Tibial nerve (tissue), 4 donors: ENCODE measurements around the gene COL4A2. TPM values are rescaled to one million over a fixed set of nuclear protein-coding genes. Genes with fewer than 3 reads are reported as not detected.

Experiments
- DNase-seq, 2 donors: peaks; one replicate each; pipeline ENCODE4 v3.0.0-alpha.2; 2019; ENCODE audit warnings: low spot score in 2 of 2
- H3K27ac ChIP-seq, 4 donors: fragments of 200-600 bp; sonication (generic) in 3 of 4; one replicate each; pipeline ENCODE4 v1.5.1; 2017 to 2019; ENCODE audit warnings: mild to moderate bottlenecking in 1 of 4
- H3K27me3 ChIP-seq, 2 donors: fragments of 200-600 bp; sonication (generic) in 1 of 2; one replicate each; pipeline versions ENCODE4 v1.5.1 to v1.6.0; 2017 to 2019
- H3K36me3 ChIP-seq, 3 donors: fragments of 200-600 bp; sonication (generic); one replicate each; pipeline ENCODE4 v1.5.1; 2018 to 2019
- H3K4me1 ChIP-seq, 4 donors: fragments of 200-600 bp; sonication (generic) in 3 of 4; one replicate each; pipeline ENCODE4 v1.5.1; 2017 to 2019
- H3K4me3 ChIP-seq, 4 donors: fragments of 200-600 bp; sonication (generic) in 3 of 4; one replicate each; pipeline ENCODE4 v1.5.1; 2017 to 2019; ENCODE audit warnings: mild to moderate bottlenecking in 1 of 4, moderate library complexity in 1 of 4
- H3K9me3 ChIP-seq, 4 donors: fragments of 200-600 bp; sonication (generic) in 3 of 4; one replicate each; pipeline ENCODE4 v1.5.1; 2017 to 2019
- EP300 ChIP-seq, 2 donors: sonication (generic); formaldehyde crosslinking; IDR thresholded peaks; one replicate each; pipeline ENCODE4 v1.6.1; 2017; ENCODE audit warnings: antibody characterized with exemption in 2 of 2, mild to moderate bottlenecking in 1 of 2
- POLR2A ChIP-seq, 2 donors: fragments of 450-650 bp; IDR thresholded peaks; one replicate each; pipeline ENCODE4 v1.6.1; 2017; ENCODE audit warnings: antibody characterized with exemption in 2 of 2, mild to moderate bottlenecking in 2 of 2, moderate library complexity in 2 of 2
- WGBS, 2 donors: methylation state at CpG; one replicate each; pipeline ENCODE4 v1.1.5; 2018; 5-methylcytosine and 5-hydroxymethylcytosine counted together
- total RNA-seq, 4 donors: library from RNA; depleted of rRNA; stranded (reverse); fragments of >200 nt; gene quantifications; one replicate each; pipeline ENCODE4 v1.1.0, GENCODE V29; 2016
- TF ChIP-seq, protein P1 (sequence below), 5 experiments: fragments of 200-600 bp in 3 of 5; fragments of 450-650 bp in 2 of 5; sonication (generic) in 3 of 5; IDR thresholded peaks; one replicate each; pipeline ENCODE4 v1.5.1; 2016 to 2019; ENCODE audit warnings: antibody characterized with exemption in 5 of 5, mild to moderate bottlenecking in 3 of 5, moderate library complexity in 2 of 5

Gene COL4A2
- total RNA-seq, 4 donors from 2014 or later, result 576 to 821 (median 658) TPM

GRCh38 chr13:110445722-110446574 lies 138.9 kb downstream of the COL4A2 start:
- no peak for DNase-seq
- 90 to 91% methylated on average over 25 of the region's 25 CpGs for WGBS, 2 donors
- TF ChIP-seq EP300 (IDR thresholded peaks at IDR 0.05) (no peak), POLR2A (IDR thresholded peaks at IDR 0.05) (no peak)
- TF ChIP-seq, protein P1, sequence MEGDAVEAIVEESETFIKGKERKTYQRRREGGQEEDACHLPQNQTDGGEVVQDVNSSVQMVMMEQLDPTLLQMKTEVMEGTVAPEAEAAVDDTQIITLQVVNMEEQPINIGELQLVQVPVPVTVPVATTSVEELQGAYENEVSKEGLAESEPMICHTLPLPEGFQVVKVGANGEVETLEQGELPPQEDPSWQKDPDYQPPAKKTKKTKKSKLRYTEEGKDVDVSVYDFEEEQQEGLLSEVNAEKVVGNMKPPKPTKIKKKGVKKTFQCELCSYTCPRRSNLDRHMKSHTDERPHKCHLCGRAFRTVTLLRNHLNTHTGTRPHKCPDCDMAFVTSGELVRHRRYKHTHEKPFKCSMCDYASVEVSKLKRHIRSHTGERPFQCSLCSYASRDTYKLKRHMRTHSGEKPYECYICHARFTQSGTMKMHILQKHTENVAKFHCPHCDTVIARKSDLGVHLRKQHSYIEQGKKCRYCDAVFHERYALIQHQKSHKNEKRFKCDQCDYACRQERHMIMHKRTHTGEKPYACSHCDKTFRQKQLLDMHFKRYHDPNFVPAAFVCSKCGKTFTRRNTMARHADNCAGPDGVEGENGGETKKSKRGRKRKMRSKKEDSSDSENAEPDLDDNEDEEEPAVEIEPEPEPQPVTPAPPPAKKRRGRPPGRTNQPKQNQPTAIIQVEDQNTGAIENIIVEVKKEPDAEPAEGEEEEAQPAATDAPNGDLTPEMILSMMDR (IDR thresholded peaks at IDR 0.05), result no peak
- no peaks in the 10 kb centered on the region for H3K9me3 ChIP-seq
- H3K4me3 ChIP-seq, result no peak overlapping the region
- H3K36me3 ChIP-seq, result peaks cover 0 to 77% (median 0%) of the 10 kb centered on the region in 3 donors
- H3K27me3 ChIP-seq, result no peaks in the 10 kb centered on the region
- peaks cover 0 to 24% (median 5%) of the 10 kb centered on the region in 4 donors for H3K4me1 ChIP-seq
- peak overlapping the region in 1 of 4 donors; percentile 5 for H3K27ac ChIP-seq

GRCh38 chr13:110446575-110446890 lies 139.4 kb downstream of the COL4A2 start:
- Histone ChIP-seq H3K9me3 (no peaks in the 10 kb centered on the region), H3K27me3 (no peaks in the 10 kb centered on the region), H3K4me1 (peaks cover 0 to 24% (median 5%) of the 10 kb centered on the region in 4 donors), H3K36me3 (peaks cover 0 to 77% (median 0%) of the 10 kb centered on the region in 3 donors), H3K27ac (peak overlapping the region in 1 of 4 donors; percentile 5), H3K4me3 (no peak overlapping the region)
- WGBS, 2 donors, result 63 to 66% methylated on average over 4 of the region's 4 CpGs
- DNase-seq, result no peak
- TF ChIP-seq EP300 (IDR thresholded peaks at IDR 0.05) (no peak), POLR2A (IDR thresholded peaks at IDR 0.05) (no peak)
- TF ChIP-seq, protein P1 (IDR thresholded peaks at IDR 0.05), result no peak

DNA sequence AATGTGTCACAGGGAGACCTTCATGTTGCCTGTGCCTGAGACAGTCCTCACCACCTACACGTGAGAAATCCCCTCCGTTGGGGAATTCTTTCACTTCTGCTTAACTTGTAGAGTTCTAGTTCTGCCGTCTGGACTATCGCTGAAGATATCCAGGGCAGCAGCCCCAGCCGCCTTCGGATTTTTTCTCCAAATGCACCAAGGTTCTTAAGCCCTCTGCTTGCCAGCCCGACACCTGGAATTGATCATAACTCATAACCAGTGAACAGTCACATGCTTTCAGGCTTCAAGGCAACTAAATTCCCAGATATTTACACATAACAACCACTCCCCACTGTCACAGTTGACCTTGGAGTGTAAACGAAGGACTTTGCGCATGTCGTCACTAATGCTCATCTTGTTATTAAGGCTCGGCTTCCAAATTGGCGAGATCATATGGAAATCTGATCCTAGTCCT lies 140.0 kb downstream of the COL4A2 start:
- Histone ChIP-seq H3K9me3 (no peaks in the 10 kb centered on the region), H3K4me3 (no peak overlapping the region), H3K27ac (peak overlapping the region in 2 of 4 donors; percentile 0 to 40), H3K27me3 (no peaks in the 10 kb centered on the region), H3K36me3 (peaks cover 0 to 81% (median 0%) of the 10 kb centered on the region in 3 donors), H3K4me1 (peaks cover 0 to 23% (median 5%) of the 10 kb centered on the region in 4 donors)
- no peak for DNase-seq
- TF ChIP-seq, protein P1 (IDR thresholded peaks at IDR 0.05), result no peak
- TF ChIP-seq EP300 (IDR thresholded peaks at IDR 0.05) (no peak), POLR2A (IDR thresholded peaks at IDR 0.05) (no peak)
- 71 to 79% methylated on average over 12 of the region's 12 CpGs for WGBS, 2 donors

- Histone ChIP-seq H3K4me1 (peaks cover 0 to 16% (median 2%) of the 10 kb centered on the region in 4 donors), H3K27ac (peak overlapping the region in 2 of 4 donors; percentile 36 to 40)
- DNase-seq, result no peak
These were observed 140.7 kb downstream of the COL4A2 start for GRCh38 chr13:110447801-110448200.

More at GRCh38 chr13:110447801-110448200, 140.7 kb downstream of the COL4A2 start:
- H3K36me3 ChIP-seq, result peaks cover 0 to 88% (median 0%) of the 10 kb centered on the region in 3 donors
- WGBS, 2 donors, result 81 to 85% methylated on average over 9 of the region's 9 CpGs
- no peak overlapping the region for H3K4me3 ChIP-seq
- no peaks in the 10 kb centered on the region for H3K9me3 ChIP-seq
- no peak for TF ChIP-seq EP300 (IDR thresholded peaks at IDR 0.05)
- TF ChIP-seq POLR2A (IDR thresholded peaks at IDR 0.05), result no peak
- TF ChIP-seq, protein P1 (IDR thresholded peaks at IDR 0.05), result no peak
- no peaks in the 10 kb centered on the region for H3K27me3 ChIP-seq
